ENCODE measurements around the gene PRDM11.

PRDM11 gene

DNA sequence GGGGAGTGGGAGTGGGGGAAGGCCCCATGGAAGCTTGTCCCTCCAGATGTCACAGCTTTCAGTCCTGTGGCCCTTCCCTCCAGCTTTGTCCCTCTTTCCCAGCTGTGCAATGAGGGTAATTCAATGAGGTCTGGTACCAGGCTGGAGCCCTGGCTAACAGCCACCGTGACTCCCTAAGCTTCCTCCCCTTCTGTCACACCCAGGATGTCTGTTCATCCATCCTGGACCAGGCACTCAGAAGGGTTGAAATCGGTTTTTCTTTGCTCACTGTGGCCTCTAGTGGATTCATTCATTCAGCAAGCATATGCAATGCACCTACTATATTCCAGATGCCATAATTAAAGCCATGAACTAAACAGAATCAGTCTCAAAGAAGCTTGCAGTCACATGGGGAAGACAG is 101.0 kb downstream of the PRDM11 start:
- TF ChIP-seq, protein P1, sequence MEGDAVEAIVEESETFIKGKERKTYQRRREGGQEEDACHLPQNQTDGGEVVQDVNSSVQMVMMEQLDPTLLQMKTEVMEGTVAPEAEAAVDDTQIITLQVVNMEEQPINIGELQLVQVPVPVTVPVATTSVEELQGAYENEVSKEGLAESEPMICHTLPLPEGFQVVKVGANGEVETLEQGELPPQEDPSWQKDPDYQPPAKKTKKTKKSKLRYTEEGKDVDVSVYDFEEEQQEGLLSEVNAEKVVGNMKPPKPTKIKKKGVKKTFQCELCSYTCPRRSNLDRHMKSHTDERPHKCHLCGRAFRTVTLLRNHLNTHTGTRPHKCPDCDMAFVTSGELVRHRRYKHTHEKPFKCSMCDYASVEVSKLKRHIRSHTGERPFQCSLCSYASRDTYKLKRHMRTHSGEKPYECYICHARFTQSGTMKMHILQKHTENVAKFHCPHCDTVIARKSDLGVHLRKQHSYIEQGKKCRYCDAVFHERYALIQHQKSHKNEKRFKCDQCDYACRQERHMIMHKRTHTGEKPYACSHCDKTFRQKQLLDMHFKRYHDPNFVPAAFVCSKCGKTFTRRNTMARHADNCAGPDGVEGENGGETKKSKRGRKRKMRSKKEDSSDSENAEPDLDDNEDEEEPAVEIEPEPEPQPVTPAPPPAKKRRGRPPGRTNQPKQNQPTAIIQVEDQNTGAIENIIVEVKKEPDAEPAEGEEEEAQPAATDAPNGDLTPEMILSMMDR (IDR thresholded peaks at IDR 0.05) = no peak

DNA sequence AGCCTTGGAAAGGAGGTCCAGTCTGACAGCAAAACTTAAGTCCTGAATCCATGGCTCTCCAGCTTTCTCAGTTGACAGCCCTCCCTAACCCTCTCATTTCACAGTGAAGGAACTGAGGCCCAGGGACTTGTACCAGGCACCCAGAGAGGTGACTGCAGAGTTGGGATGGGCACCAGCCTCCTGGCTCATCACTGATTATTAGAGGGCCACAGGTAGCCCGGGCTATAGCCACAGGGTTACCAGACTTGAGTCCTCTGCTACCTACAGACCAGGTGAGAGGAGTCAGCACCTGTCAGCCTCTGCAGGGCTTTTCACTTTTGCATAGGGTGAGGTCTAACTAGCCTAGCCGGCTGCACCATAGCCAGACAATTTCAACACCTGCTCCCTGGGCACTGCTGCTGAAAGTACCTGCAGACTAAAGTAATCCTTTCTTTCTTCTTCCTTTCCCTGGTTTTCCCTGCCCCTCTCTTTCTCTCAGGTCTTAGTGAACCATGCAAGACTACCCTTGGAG is 102.1 kb downstream of the PRDM11 start:
- TF ChIP-seq, protein P1 (IDR thresholded peaks at IDR 0.05) = no peak

DNA sequence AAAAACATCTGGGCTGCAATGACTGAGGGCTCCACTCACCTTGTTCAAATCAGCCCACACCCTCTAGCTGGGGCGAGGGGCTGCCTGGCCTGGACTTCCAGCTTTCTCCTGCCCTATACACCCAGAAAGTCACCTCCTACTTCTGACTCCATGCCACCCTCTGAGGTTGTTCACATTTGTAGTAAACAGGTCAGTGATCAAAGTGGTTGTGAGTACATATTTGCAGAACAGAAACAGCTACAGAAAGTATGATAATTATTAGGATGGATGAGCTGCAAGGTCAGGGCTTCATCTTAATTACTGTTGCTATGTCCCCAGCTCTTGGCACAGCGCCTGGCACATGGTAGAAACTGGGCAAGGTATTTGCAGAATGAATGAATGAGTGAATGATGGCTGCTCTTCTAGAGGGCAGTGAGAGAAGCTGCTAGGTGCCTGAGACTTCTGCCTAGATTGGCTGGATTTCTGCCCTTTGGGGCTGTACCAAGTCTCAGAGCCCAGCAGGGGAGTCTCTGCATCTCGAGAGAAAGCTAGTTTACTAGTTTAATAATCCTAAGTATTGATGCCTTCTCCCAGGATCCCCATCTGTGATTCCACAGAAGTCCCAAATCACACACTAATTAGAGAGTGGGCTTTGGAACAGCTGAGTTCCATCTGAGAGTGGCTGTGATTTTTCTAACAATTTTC is 103.7 kb downstream of the PRDM11 start:
- TF ChIP-seq, protein P1 (IDR thresholded peaks at IDR 0.05) = no peak

DNA sequence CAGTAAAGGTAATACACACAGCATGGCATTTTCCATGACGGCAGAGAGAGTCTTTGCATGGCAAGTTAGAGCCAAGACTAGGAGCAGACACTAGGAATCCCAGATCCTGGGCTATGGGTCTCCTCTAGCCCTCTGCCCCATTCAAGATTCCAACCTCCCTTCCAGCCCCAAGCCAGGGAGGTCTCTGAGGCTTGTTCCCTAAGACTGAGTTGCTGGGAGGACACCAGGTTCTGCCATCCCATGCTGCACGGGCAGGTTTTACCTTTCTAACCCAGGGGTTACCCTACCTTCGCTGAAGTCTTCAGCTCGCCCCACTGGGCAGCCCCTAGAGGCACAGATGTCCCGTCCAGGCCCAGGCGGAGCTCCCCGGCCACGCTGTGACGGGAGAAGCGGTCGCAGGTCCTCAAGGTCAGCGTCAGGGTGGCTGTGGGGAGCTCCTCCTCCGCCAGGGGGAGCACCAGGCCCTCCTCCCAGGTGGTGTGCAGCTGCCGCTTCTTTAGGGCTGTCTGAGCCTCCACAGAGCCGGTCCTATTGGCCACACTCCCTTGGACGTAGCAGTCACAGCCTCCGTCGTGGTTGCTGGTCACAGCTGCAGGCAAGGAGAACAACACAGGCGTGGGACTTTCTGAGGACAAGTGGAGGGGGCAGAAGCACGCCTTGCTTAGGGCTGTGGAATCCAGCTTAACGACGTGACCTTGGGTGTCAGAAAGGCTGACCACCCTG is 105.9 kb downstream of the PRDM11 start:
- TF ChIP-seq, protein P1 (IDR thresholded peaks at IDR 0.05) = peak; percentile 86

DNA sequence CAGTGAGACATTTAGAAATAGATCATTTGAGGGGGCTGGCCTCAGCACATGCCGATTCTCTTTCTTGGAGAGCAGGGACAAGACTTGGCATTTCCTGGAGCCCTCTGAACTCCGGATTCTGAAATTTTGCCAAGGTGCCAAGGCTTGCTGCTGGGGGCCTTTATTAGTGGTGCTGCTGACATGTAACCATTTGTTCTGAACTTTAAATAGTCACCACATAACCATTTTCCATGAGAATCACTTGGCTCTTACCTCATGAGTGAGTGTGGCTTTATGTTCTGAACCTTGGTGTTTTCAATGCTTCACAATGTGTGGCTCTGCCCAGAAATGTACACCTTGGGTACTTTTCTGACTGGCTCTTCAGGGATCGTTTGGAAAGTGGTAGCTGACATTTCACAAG is 106.4 kb downstream of the PRDM11 start:
- TF ChIP-seq, protein P1 (IDR thresholded peaks at IDR 0.05) = no peak

DNA sequence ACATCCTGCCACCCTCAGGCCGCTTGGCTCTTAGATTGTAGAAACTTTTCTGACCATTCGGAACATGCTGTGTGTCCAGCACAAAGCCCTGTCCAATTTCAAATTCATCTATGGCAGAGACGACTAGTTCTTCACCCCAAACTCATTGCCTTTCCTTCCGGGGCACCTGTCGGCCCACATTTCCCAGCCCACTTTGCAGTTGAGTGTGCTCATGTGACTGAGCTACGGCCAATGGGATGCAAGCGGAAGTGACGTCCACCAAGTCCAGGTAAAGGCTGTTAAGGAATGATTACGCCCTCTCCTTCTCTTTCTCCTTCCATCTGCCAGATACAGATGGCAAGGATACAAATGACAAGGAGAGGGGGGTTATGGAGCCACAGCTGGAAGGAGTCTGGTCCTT is 107.2 kb downstream of the PRDM11 start:
- TF ChIP-seq, protein P1 (IDR thresholded peaks at IDR 0.05) = no peak

DNA sequence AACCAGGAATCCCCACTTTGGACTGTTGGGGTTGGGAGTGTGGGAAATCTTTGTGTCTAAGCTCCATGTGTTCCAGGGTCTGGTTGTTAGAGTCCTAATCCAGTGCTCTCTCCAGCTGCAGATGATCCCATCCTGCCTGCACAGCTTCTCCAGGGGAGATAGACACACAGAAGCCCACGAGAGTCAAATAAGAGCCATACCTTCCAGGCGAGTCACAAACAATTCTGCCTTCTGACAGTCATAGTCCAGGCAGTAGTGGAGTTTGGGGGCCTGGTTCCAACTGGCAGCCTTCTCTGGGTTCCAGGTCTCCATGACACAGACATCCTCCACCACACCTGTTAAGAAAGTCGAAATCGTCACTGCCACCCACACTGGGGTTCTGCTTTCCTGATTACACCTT is 107.6 kb downstream of the PRDM11 start:
- TF ChIP-seq, protein P1 (IDR thresholded peaks at IDR 0.05) = no peak
